GM23338 (cell line): ENCODE results near the gene TNC. TPM values are rescaled to one million over a fixed set of nuclear protein-coding genes. Genes with fewer than 3 reads are reported as not detected.

Source experiments
- ATAC-seq: fragments of 200-7000 bp; cut with Tn5 transposase; 3 replicates; pipeline ENCODE4 v1.9.1; 2020
- DNase-seq: peaks from one replicate; pipeline ENCODE4 v3.0.0-alpha.2; 2015; ENCODE audit warnings: low spot score
- H2AFZ ChIP-seq: fragments of 200-600 bp; sonication (generic); 2 replicates; pipeline ENCODE4 v1.8.0; 2016; ENCODE audit warnings: antibody characterized with exemption, mild to moderate bottlenecking, moderate library complexity
- H3F3A ChIP-seq: fragments of 200-600 bp; sonication (generic); replicated peaks from 2 replicates; pipeline ENCODE4 v1.8.0; 2017; ENCODE audit warnings: antibody characterized with exemption, mixed run types, low read depth
- H3K27ac ChIP-seq: fragments of 200-600 bp; sonication (generic); 2 replicates; pipeline ENCODE4 v1.6.1; 2016; ENCODE audit warnings: low read depth
- H3K27me3 ChIP-seq: fragments of 200-600 bp; sonication (generic); 2 replicates; pipeline ENCODE4 v1.8.0; 2016; ENCODE audit warnings: mild to moderate bottlenecking, mixed run types, moderate library complexity; ENCODE audit not compliant: insufficient read depth
- H3K36me3 ChIP-seq: fragments of 200-600 bp; sonication (generic); 2 replicates; pipeline ENCODE4 v1.8.0; 2016; ENCODE audit warnings: mild to moderate bottlenecking; ENCODE audit not compliant: insufficient read depth
- H3K4me1 ChIP-seq: fragments of 200-600 bp; sonication (generic); 2 replicates; pipeline ENCODE4 v1.8.0; 2016; ENCODE audit warnings: mild to moderate bottlenecking, moderate library complexity; ENCODE audit not compliant: insufficient read depth
- H3K4me2 ChIP-seq: fragments of 200-600 bp; sonication (generic); 2 replicates; pipeline ENCODE4 v1.7.1; 2017; ENCODE audit warnings: mixed run types
- H3K4me3 ChIP-seq: fragments of 200-600 bp; sonication (generic); 2 replicates; pipeline ENCODE4 v1.6.1; 2016; ENCODE audit warnings: mixed run types
- H3K79me2 ChIP-seq: fragments of 200-600 bp; sonication (generic); replicated peaks from 2 replicates; pipeline ENCODE4 v1.8.0; 2017; ENCODE audit warnings: mild to moderate bottlenecking; ENCODE audit not compliant: insufficient read depth
- H3K9me2 ChIP-seq: fragments of 200-600 bp; sonication (generic); 2 replicates; pipeline ENCODE4 v1.8.0; 2017; ENCODE audit not compliant: insufficient read depth
- H4K20me1 ChIP-seq: fragments of 200-600 bp; sonication (generic); replicated peaks from 2 replicates; pipeline ENCODE4 v1.8.0; 2017; ENCODE audit warnings: mild to moderate bottlenecking; ENCODE audit not compliant: insufficient read depth
- H3K27ac Mint-ChIP-seq: 2 replicates; pipeline ENCODE4 v1.8.0; 2020; ENCODE audit warnings: inconsistent platforms, mild to moderate bottlenecking, moderate library complexity, mixed read lengths
- H3K27me3 Mint-ChIP-seq: 3 replicates; pipeline ENCODE4 v1.8.0; 2022; ENCODE audit warnings: low read depth, mild to moderate bottlenecking, moderate library complexity, mixed read lengths, inconsistent platforms; ENCODE audit not compliant: insufficient read depth, poor library complexity
- H3K36me3 Mint-ChIP-seq: 3 replicates; pipeline ENCODE4 v1.8.0; 2021; ENCODE audit warnings: low read depth, mild to moderate bottlenecking, inconsistent platforms, moderate library complexity, mixed read lengths
- H3K4me1 Mint-ChIP-seq: 3 replicates; pipeline ENCODE4 v1.8.0; 2020; ENCODE audit warnings: mild to moderate bottlenecking, inconsistent platforms, mixed read lengths
- H3K4me3 Mint-ChIP-seq: 3 replicates; pipeline ENCODE4 v1.8.0; 2021; ENCODE audit warnings: moderate library complexity, mild to moderate bottlenecking, inconsistent platforms, mixed read lengths
- H3K9me3 Mint-ChIP-seq: 3 replicates; pipeline ENCODE4 v1.8.0; 2020; ENCODE audit warnings: moderate library complexity, mild to moderate bottlenecking, inconsistent platforms, mixed read lengths
- CREB1 ChIP-seq: fragments of 250-450 bp; sonication (Bioruptor Pico); IDR thresholded peaks from 2 replicates; pipeline ENCODE4 v1.5.0; 2020; ENCODE audit warnings: low read depth, mild to moderate bottlenecking, moderate library complexity
- ETS1 ChIP-seq: IDR thresholded peaks from 2 replicates; pipeline ENCODE4 v1.6.1; 2016; ENCODE audit warnings: antibody characterized with exemption
- EZH2 ChIP-seq: fragments of 200-600 bp; sonication (generic); IDR thresholded peaks from one replicate; pipeline ENCODE4 v1.8.0; 2017; ENCODE audit warnings: antibody characterized with exemption, mild to moderate bottlenecking, low read depth; ENCODE audit not compliant: unreplicated experiment
- EZH2phosphoT487 ChIP-seq: fragments of 200-600 bp; sonication (generic); IDR thresholded peaks from one replicate; pipeline ENCODE4 v1.8.1; 2018; ENCODE audit warnings: antibody characterized with exemption; ENCODE audit not compliant: unreplicated experiment
- JUNB ChIP-seq: IDR thresholded peaks from one replicate; pipeline ENCODE4 v1.6.1; 2016; ENCODE audit warnings: antibody characterized with exemption; ENCODE audit not compliant: unreplicated experiment
- NANOG ChIP-seq: IDR thresholded peaks from 2 replicates; pipeline ENCODE4 v1.6.1; 2016; ENCODE audit warnings: antibody characterized with exemption, borderline replicate concordance
- POLR2AphosphoS5 ChIP-seq: IDR thresholded peaks from 2 replicates; pipeline ENCODE4 v1.6.1; 2016; ENCODE audit warnings: antibody characterized with exemption, low read depth
- REST ChIP-seq: IDR thresholded peaks from one replicate; pipeline ENCODE4 v1.6.1; 2018; ENCODE audit warnings: antibody characterized with exemption; ENCODE audit not compliant: unreplicated experiment
- STAT1 ChIP-seq: IDR thresholded peaks from one replicate; pipeline ENCODE4 v1.6.1; 2016; ENCODE audit warnings: antibody characterized with exemption; ENCODE audit not compliant: unreplicated experiment
- ZNF114 ChIP-seq: fragments of 250-450 bp; sonication (Bioruptor Pico); IDR thresholded peaks from 2 replicates; pipeline ENCODE4 v1.5.0; 2020; ENCODE audit warnings: mild to moderate bottlenecking, moderate library complexity
- ZNF331 ChIP-seq: fragments of 250-450 bp; sonication (Bioruptor Pico); IDR thresholded peaks from 2 replicates; pipeline ENCODE4 v1.5.0; 2020; ENCODE audit warnings: low read depth, mild to moderate bottlenecking, moderate library complexity
- polyA plus RNA-seq: library from polyadenylated mRNA; unstranded; fragments of >200 nt; fragmentation: Nextera tagmentation; extraction: Ambion mirVana; gene quantifications from 2 replicates; pipeline ENCODE4 v1.2.1, GENCODE V29; 2016
- total RNA-seq: library from RNA; depleted of rRNA; stranded (reverse); fragments of >200 nt; shearing (Covaris generic); gene quantifications from 2 replicates; pipeline ENCODE4 v1.2.3, GENCODE V29; 2014
- TF ChIP-seq, protein P1 (sequence below): fragments of 250-450 bp; sonication (Bioruptor Pico); IDR thresholded peaks from 2 replicates; pipeline ENCODE4 v1.5.0; 2020; ENCODE audit warnings: mild to moderate bottlenecking, moderate library complexity
- TF ChIP-seq, protein P2 (sequence below), 2 experiments: fragments of 200-600 bp in 1 of 2; sonication (generic) in 1 of 2; conservative IDR thresholded peaks; 2 replicates each; pipeline versions ENCODE4 v1.5.1 to v1.6.1; 2016 to 2017; ENCODE audit warnings: antibody characterized with exemption in 2 of 2, low read depth in 2 of 2, mild to moderate bottlenecking in 2 of 2, moderate library complexity in 1 of 2

The TNC gene
- total and polyA plus RNA-seq, 2 experiments from 2014 or later = 0.89 to 2.7 TPM

GRCh38 chr9:115133649-115134048 lies 15.7 kb upstream of the TNC start (continued):
- TF ChIP-seq, protein P1, sequence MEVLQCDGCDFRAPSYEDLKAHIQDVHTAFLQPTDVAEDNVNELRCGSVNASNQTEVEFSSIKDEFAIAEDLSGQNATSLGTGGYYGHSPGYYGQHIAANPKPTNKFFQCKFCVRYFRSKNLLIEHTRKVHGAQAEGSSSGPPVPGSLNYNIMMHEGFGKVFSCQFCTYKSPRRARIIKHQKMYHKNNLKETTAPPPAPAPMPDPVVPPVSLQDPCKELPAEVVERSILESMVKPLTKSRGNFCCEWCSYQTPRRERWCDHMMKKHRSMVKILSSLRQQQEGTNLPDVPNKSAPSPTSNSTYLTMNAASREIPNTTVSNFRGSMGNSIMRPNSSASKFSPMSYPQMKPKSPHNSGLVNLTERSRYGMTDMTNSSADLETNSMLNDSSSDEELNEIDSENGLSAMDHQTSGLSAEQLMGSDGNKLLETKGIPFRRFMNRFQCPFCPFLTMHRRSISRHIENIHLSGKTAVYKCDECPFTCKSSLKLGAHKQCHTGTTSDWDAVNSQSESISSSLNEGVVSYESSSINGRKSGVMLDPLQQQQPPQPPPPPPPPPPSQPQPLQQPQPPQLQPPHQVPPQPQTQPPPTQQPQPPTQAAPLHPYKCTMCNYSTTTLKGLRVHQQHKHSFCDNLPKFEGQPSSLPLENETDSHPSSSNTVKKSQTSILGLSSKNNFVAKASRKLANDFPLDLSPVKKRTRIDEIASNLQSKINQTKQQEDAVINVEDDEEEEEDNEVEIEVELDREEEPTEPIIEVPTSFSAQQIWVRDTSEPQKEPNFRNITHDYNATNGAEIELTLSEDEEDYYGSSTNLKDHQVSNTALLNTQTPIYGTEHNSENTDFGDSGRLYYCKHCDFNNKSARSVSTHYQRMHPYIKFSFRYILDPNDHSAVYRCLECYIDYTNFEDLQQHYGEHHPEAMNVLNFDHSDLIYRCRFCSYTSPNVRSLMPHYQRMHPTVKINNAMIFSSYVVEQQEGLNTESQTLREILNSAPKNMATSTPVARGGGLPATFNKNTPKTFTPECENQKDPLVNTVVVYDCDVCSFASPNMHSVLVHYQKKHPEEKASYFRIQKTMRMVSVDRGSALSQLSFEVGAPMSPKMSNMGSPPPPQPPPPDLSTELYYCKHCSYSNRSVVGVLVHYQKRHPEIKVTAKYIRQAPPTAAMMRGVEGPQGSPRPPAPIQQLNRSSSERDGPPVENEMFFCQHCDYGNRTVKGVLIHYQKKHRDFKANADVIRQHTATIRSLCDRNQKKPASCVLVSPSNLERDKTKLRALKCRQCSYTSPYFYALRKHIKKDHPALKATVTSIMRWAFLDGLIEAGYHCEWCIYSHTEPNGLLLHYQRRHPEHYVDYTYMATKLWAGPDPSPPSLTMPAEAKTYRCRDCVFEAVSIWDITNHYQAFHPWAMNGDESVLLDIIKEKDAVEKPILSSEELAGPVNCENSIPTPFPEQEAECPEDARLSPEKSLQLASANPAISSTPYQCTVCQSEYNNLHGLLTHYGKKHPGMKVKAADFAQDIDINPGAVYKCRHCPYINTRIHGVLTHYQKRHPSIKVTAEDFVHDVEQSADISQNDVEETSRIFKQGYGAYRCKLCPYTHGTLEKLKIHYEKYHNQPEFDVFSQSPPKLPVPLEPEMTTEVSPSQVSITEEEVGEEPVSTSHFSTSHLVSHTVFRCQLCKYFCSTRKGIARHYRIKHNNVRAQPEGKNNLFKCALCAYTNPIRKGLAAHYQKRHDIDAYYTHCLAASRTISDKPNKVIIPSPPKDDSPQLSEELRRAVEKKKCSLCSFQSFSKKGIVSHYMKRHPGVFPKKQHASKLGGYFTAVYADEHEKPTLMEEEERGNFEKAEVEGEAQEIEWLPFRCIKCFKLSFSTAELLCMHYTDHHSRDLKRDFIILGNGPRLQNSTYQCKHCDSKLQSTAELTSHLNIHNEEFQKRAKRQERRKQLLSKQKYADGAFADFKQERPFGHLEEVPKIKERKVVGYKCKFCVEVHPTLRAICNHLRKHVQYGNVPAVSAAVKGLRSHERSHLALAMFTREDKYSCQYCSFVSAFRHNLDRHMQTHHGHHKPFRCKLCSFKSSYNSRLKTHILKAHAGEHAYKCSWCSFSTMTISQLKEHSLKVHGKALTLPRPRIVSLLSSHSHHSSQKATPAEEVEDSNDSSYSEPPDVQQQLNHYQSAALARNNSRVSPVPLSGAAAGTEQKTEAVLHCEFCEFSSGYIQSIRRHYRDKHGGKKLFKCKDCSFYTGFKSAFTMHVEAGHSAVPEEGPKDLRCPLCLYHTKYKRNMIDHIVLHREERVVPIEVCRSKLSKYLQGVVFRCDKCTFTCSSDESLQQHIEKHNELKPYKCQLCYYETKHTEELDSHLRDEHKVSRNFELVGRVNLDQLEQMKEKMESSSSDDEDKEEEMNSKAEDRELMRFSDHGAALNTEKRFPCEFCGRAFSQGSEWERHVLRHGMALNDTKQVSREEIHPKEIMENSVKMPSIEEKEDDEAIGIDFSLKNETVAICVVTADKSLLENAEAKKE (CRISPR knock-in tag) = no peak
- TF ChIP-seq JUNB (no peak), EZH2phosphoT487 (no peak), EZH2 (no peak), ZNF114 (CRISPR knock-in tag) (no peak), ETS1 (no peak), NANOG (no peak), CREB1 (CRISPR knock-in tag) (no peak)

DNA sequence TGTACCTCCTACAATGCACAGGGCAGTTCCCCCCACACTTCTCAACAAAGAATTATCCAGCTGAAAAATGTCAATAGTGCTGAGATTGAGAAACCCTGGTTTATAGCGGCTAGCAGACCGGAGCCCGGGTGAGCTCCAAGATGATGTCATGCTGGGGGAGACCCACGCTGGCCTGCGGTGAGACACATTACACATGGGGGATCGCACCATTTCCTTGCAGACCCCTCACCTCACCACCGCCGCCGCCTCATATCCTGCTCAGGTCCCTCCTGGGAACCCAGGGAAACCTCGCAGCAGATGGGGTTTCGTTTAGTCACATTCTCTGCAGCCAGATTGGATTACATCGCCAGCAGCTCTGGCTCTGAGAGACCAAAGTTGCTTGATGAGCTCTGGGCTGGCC lies 14.7 kb upstream of the TNC start:
- Histone ChIP-seq H3K9me2 (no peaks in the 10 kb centered on the region), H3K27me3 (no peaks in the 10 kb centered on the region), H3K36me3 (no peaks in the 10 kb centered on the region), H4K20me1 (no peaks in the 10 kb centered on the region), H3K4me1 (peaks cover 5% of the 10 kb centered on the region; the same call in 1 of the 2 replicates), H3K4me3 (no peak overlapping the region), H3K79me2 (no peaks in the 10 kb centered on the region), H3K27ac (no peak overlapping the region), H3K4me2 (no peak overlapping the region), H2AFZ (peak overlapping the region; percentile 76; the same call in 1 of the 2 replicates), H3F3A (no peaks in the 10 kb centered on the region)
- no peaks in the 10 kb centered on the region for H3K36me3 Mint-ChIP-seq
- peak; percentile 31; the same call in 1 of the 3 replicates for ATAC-seq
- DNase-seq = peak; percentile 28
- H3K4me1 Mint-ChIP-seq = peaks cover 2% of the 10 kb centered on the region; the same call in 1 of the 3 replicates
- no peaks in the 10 kb centered on the region for H3K27me3 Mint-ChIP-seq
- H3K27ac Mint-ChIP-seq = no peak overlapping the region
- H3K4me3 Mint-ChIP-seq = no peak overlapping the region
- H3K9me3 Mint-ChIP-seq = no peaks in the 10 kb centered on the region
- TF ChIP-seq JUNB = no peak
- TF ChIP-seq REST = no peak
- no peak for TF ChIP-seq ZNF114 (CRISPR knock-in tag)
- no peak for TF ChIP-seq CREB1 (CRISPR knock-in tag)
- TF ChIP-seq EZH2 = no peak
- no peak for TF ChIP-seq POLR2AphosphoS5
- TF ChIP-seq ZNF331 = no peak
- TF ChIP-seq, protein P2, sequence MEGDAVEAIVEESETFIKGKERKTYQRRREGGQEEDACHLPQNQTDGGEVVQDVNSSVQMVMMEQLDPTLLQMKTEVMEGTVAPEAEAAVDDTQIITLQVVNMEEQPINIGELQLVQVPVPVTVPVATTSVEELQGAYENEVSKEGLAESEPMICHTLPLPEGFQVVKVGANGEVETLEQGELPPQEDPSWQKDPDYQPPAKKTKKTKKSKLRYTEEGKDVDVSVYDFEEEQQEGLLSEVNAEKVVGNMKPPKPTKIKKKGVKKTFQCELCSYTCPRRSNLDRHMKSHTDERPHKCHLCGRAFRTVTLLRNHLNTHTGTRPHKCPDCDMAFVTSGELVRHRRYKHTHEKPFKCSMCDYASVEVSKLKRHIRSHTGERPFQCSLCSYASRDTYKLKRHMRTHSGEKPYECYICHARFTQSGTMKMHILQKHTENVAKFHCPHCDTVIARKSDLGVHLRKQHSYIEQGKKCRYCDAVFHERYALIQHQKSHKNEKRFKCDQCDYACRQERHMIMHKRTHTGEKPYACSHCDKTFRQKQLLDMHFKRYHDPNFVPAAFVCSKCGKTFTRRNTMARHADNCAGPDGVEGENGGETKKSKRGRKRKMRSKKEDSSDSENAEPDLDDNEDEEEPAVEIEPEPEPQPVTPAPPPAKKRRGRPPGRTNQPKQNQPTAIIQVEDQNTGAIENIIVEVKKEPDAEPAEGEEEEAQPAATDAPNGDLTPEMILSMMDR (conservative IDR thresholded peaks at IDR 0.05; ENCODE audit: low read depth in 2 of 2) = no peak
- no peak for TF ChIP-seq STAT1
- no peak for TF ChIP-seq EZH2phosphoT487
- no peak for TF ChIP-seq NANOG
